Mesendoderm (in vitro differentiated cells): ENCODE measurements around the gene THEMIS2.
A peak's percentile ranks its signal among the peaks of the same experiment; 100 is the strongest.

Experiments
- DNase-seq: peaks from one replicate; pipeline ENCODE4 v3.0.0; 2013
- H2AK5ac ChIP-seq: 2 replicates; pipeline ENCODE4 v1.6.1; 2013; ENCODE audit warnings: low read length, inconsistent platforms
- H2BK120ac ChIP-seq: 2 replicates; pipeline ENCODE4 v1.6.1; 2013; ENCODE audit warnings: low read depth, mild to moderate bottlenecking, low read length, moderate library complexity, mixed read lengths
- H2BK15ac ChIP-seq: replicated peaks from 2 replicates; pipeline ENCODE4 v1.6.1; 2013; ENCODE audit warnings: low read depth, mild to moderate bottlenecking, moderate library complexity
- H2BK5ac ChIP-seq: 2 replicates; pipeline ENCODE4 v1.6.1; 2013; ENCODE audit warnings: low read length, inconsistent platforms
- H3K18ac ChIP-seq: 2 replicates; pipeline ENCODE4 v1.6.1; 2013; ENCODE audit warnings: mild to moderate bottlenecking, low read length, mixed read lengths
- H3K23ac ChIP-seq: one replicate; pipeline ENCODE4 v1.6.1; 2013; ENCODE audit warnings: low read length
- H3K27ac ChIP-seq: 2 replicates; pipeline ENCODE4 v1.5.1; 2013; ENCODE audit warnings: low read depth, mild to moderate bottlenecking, inconsistent platforms, low read length, moderate library complexity
- H3K27me3 ChIP-seq: 2 replicates; pipeline ENCODE4 v1.6.1; 2013; ENCODE audit warnings: low read length, control low read depth, mild to moderate bottlenecking, inconsistent platforms; ENCODE audit not compliant: insufficient read depth, poor library complexity
- H3K36me3 ChIP-seq: 2 replicates; pipeline ENCODE4 v1.6.1; 2013; ENCODE audit warnings: low read length, inconsistent platforms; ENCODE audit not compliant: control insufficient read depth, insufficient read depth
- H3K4ac ChIP-seq: one replicate; pipeline ENCODE4 v1.6.1; 2013; ENCODE audit warnings: low read depth, mild to moderate bottlenecking, low read length, moderate library complexity
- H3K4me1 ChIP-seq: 2 replicates; pipeline ENCODE4 v1.6.1; 2013; ENCODE audit warnings: low read depth, low read length, inconsistent platforms; ENCODE audit not compliant: control insufficient read depth
- H3K4me2 ChIP-seq: 2 replicates; pipeline ENCODE4 v1.6.1; 2013; ENCODE audit warnings: low read length
- H3K4me3 ChIP-seq: 2 replicates; pipeline ENCODE4 v1.5.1; 2013; ENCODE audit warnings: mild to moderate bottlenecking, low read length
- H3K56ac ChIP-seq: one replicate; pipeline ENCODE4 v1.6.1; 2013; ENCODE audit warnings: low read length
- H3K79me1 ChIP-seq: 2 replicates; pipeline ENCODE4 v1.6.1; 2013; ENCODE audit warnings: low read length, inconsistent platforms
- H3K79me2 ChIP-seq: 2 replicates; pipeline ENCODE4 v1.6.1; 2013; ENCODE audit warnings: mild to moderate bottlenecking, low read length; ENCODE audit not compliant: control insufficient read depth, insufficient read depth
- H3K9ac ChIP-seq: 2 replicates; pipeline ENCODE4 v1.6.1; 2013; ENCODE audit warnings: low read length, inconsistent platforms
- H4K5ac ChIP-seq: one replicate; pipeline ENCODE4 v1.6.1; 2013; ENCODE audit warnings: low read length
- H4K8ac ChIP-seq: one replicate; pipeline ENCODE4 v1.6.1; 2013; ENCODE audit warnings: low read depth, mild to moderate bottlenecking, control low read depth, low read length, moderate library complexity
- whole genome bisulfite sequencing: extraction: QIAGEN DNeasy Blood & Tissue Kit; methylation state at CpG from one replicate; pipeline ENCODE4 v1.1.7; 2013; ENCODE audit warnings: low lambda C conversion rate, missing lambda C conversion rate; ENCODE audit not compliant: insufficient coverage; ENCODE audit errors: extremely low coverage; 5-methylcytosine and 5-hydroxymethylcytosine counted together

The THEMIS2 gene

GRCh38 chr1:27831568-27832410, 40.6 kb upstream of the THEMIS2 start:
- Histone ChIP-seq H4K5ac (no peak overlapping the region), H3K79me1 (peaks cover 12% of the 10 kb centered on the region), H3K79me2 (peaks cover 29% of the 10 kb centered on the region), H3K4me2 (peak overlapping the region; percentile 39), H2AK5ac (no peak overlapping the region), H3K36me3 (no peaks in the 10 kb centered on the region), H3K4me1 (peaks cover 8% of the 10 kb centered on the region), H3K4me3 (peak overlapping the region; percentile 95), H2BK15ac (no peak overlapping the region), H2BK120ac (no peak overlapping the region), H3K23ac (no peak overlapping the region), H3K27me3 (no peaks in the 10 kb centered on the region), H2BK5ac (no peak overlapping the region), H3K18ac (no peak overlapping the region), H3K56ac (peak overlapping the region; percentile 99), H4K8ac (no peak overlapping the region), H3K9ac (peak overlapping the region; percentile 96), H3K27ac (no peak overlapping the region), H3K4ac (no peak overlapping the region)
- no peak for DNase-seq
- WGBS, result no CpG with 5 or more reads among the region's 10 CpGs

DNA sequence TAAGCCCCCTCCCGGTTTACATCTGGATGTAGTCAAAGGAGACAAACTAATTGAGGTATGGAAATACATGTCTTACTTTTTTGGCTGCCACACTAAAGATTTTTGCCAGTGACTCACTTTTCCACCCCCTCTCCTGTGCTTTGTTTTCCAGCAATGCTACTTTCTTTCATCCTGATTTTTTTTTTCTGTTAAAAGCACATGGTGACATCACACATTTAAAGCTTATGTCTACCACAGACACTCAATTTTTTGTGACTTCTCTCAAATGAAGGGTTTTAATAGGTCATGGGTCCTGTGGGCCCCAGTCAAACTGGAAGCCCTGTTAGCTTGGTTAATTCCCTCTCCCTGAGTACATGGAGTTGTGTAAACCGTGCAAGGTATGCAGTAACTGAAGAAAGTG, 39.6 kb upstream of the THEMIS2 start:
- Histone ChIP-seq H3K4me2 (no peak overlapping the region), H2BK120ac (no peak overlapping the region), H3K27ac (no peak overlapping the region), H3K9ac (no peak overlapping the region), H4K5ac (no peak overlapping the region), H2AK5ac (no peak overlapping the region), H3K4me1 (peaks cover 8% of the 10 kb centered on the region), H3K23ac (no peak overlapping the region), H2BK5ac (no peak overlapping the region), H3K79me1 (peaks cover 12% of the 10 kb centered on the region), H2BK15ac (no peak overlapping the region), H3K18ac (no peak overlapping the region), H3K79me2 (peaks cover 29% of the 10 kb centered on the region), H3K27me3 (no peaks in the 10 kb centered on the region), H3K56ac (no peak overlapping the region), H3K36me3 (no peaks in the 10 kb centered on the region), H3K4ac (no peak overlapping the region), H3K4me3 (no peak overlapping the region), H4K8ac (no peak overlapping the region)
- DNase-seq, result no peak
- WGBS, result no CpG with 5 or more reads among the region's 2 CpGs

- DNase-seq, result no peak
- Histone ChIP-seq H2BK120ac (no peak overlapping the region), H3K4me2 (no peak overlapping the region), H3K27ac (no peak overlapping the region), H3K27me3 (no peaks in the 10 kb centered on the region), H3K4ac (no peak overlapping the region), H3K4me1 (peaks cover 8% of the 10 kb centered on the region), H3K56ac (no peak overlapping the region), H3K36me3 (no peaks in the 10 kb centered on the region), H4K5ac (no peak overlapping the region), H3K4me3 (no peak overlapping the region), H3K79me1 (peaks cover 12% of the 10 kb centered on the region), H3K18ac (no peak overlapping the region), H2BK5ac (no peak overlapping the region), H4K8ac (no peak overlapping the region), H2AK5ac (no peak overlapping the region), H3K79me2 (peaks cover 29% of the 10 kb centered on the region), H3K23ac (no peak overlapping the region), H3K9ac (no peak overlapping the region), H2BK15ac (no peak overlapping the region)
- no CpG with 5 or more reads among the region's 3 CpGs for WGBS
Measured at GRCh38 chr1:27833470-27833869, 38.9 kb upstream of the THEMIS2 start.

- H3K4me3 ChIP-seq, result no peak overlapping the region
- H3K4me1 ChIP-seq, result peaks cover 8% of the 10 kb centered on the region
- no peak for DNase-seq
- no peak overlapping the region for H2AK5ac ChIP-seq
- H3K23ac ChIP-seq, result no peak overlapping the region
- H3K56ac ChIP-seq, result no peak overlapping the region
- no peak overlapping the region for H3K4ac ChIP-seq
- H3K36me3 ChIP-seq, result no peaks in the 10 kb centered on the region
- peaks cover 12% of the 10 kb centered on the region for H3K79me1 ChIP-seq
- no peak overlapping the region for H3K4me2 ChIP-seq
- no peak overlapping the region for H4K5ac ChIP-seq
- H3K18ac ChIP-seq, result no peak overlapping the region
- H3K27ac ChIP-seq, result no peak overlapping the region
- H2BK5ac ChIP-seq, result no peak overlapping the region
- no peaks in the 10 kb centered on the region for H3K27me3 ChIP-seq
- no peak overlapping the region for H2BK120ac ChIP-seq
- peaks cover 29% of the 10 kb centered on the region for H3K79me2 ChIP-seq
- H3K9ac ChIP-seq, result no peak overlapping the region
- no peak overlapping the region for H4K8ac ChIP-seq
- H2BK15ac ChIP-seq, result no peak overlapping the region
Measured at GRCh38 chr1:27835046-27835445, 37.3 kb upstream of the THEMIS2 start.

DNA sequence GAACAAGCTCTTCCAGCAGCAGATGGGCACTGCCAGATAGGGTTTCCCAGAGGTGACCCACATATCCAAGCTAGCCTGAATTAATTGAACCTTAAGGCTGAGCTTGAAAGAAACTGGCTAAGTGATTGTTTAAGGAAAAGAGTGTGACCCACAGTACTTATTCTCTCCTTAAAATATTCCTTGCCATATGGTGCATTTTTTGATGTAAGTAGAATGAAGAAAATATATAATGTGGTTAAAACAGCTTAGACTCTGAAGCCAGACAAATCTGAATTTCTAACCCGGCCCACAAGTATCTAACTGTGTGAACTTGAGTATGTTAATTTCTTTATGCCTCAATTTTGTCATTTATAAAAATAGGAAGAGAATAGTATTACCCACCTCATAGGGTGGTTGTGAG, 36.8 kb upstream of the THEMIS2 start:
- Histone ChIP-seq H3K27me3 (no peaks in the 10 kb centered on the region), H2BK5ac (no peak overlapping the region), H4K8ac (no peak overlapping the region), H2BK15ac (no peak overlapping the region), H3K18ac (no peak overlapping the region), H3K4me3 (no peak overlapping the region), H2BK120ac (no peak overlapping the region), H3K56ac (no peak overlapping the region), H3K79me2 (peaks cover 29% of the 10 kb centered on the region), H3K4ac (no peak overlapping the region), H3K9ac (no peak overlapping the region), H3K4me1 (peaks cover 8% of the 10 kb centered on the region), H4K5ac (no peak overlapping the region), H3K79me1 (peaks cover 14% of the 10 kb centered on the region), H2AK5ac (no peak overlapping the region), H3K36me3 (no peaks in the 10 kb centered on the region), H3K23ac (no peak overlapping the region), H3K4me2 (no peak overlapping the region), H3K27ac (no peak overlapping the region)
- WGBS, result no CpG with 5 or more reads among the region's 1 CpG
- DNase-seq, result no peak

DNA sequence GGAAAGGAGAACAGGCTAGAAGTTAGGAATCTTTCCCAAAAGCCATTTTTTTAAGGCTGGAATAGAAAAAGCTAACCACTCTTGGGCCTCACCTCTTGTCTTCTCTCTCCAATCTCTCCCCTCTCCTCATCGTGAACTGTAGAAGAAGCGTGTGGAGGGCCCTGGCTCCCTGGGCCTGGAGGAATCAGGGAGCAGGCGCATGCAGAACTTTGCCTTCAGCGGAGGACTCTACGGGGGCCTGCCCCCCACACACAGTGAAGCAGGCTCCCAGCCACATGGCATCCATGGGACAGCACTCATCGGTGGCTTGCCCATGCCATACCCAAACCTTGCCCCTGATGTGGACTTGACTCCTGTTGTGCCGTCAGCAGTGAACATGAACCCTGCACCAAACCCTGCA, 22.4 kb upstream of the THEMIS2 start:
- Histone ChIP-seq H3K23ac (no peak overlapping the region), H3K18ac (no peak overlapping the region), H3K56ac (no peak overlapping the region), H2AK5ac (no peak overlapping the region), H3K79me1 (no peaks in the 10 kb centered on the region), H3K4me3 (no peak overlapping the region), H2BK15ac (no peak overlapping the region), H3K27me3 (no peaks in the 10 kb centered on the region), H3K4me2 (no peak overlapping the region), H3K79me2 (no peaks in the 10 kb centered on the region), H2BK5ac (no peak overlapping the region), H2BK120ac (no peak overlapping the region), H3K4me1 (no peaks in the 10 kb centered on the region), H3K27ac (no peak overlapping the region), H3K9ac (no peak overlapping the region), H3K36me3 (peaks cover 21% of the 10 kb centered on the region), H4K8ac (no peak overlapping the region), H4K5ac (no peak overlapping the region), H3K4ac (no peak overlapping the region)
- whole genome bisulfite sequencing, result no CpG with 5 or more reads among the region's 7 CpGs
- DNase-seq, result no peak
